Endothelial cell of umbilical vein (primary cell): Measurements from ENCODE around the gene GRID1. TPM values are rescaled to one million over a fixed set of nuclear protein-coding genes. Genes with fewer than 3 reads are reported as not detected.

ENCODE experiments used
- BruUV-seq: library from RNA; stranded (reverse); fragments of 400-500 nt; replicated peaks from 2 replicates; lab custom pipeline; 2021; lab: Mats Ljungman, UMichigan
- CTCF ChIA-PET: fragments of 300-600, 350-600 bp; sonication (Branson Sonifier 250); formaldehyde crosslinking; loops from one replicate; lab custom pipeline; 2021; ENCODE audit warnings: antibody characterized with exemption, inconsistent platforms; lab: Charles Lee
- POLR2A ChIA-PET: fragments of 300-600, 350-600 bp; sonication (Branson Sonifier 250); formaldehyde crosslinking; loops from one replicate; lab custom pipeline; 2021; ENCODE audit warnings: antibody characterized with exemption, inconsistent platforms; lab: Charles Lee
- DNase-seq: peaks from one replicate; pipeline ENCODE4 v3.0.0-alpha.2; 2011; ENCODE audit warnings: low read depth, low spot score
- FAIRE-seq: peaks from 2 replicates; lab custom pipeline; 2011; peaks lifted over from hg19 to GRCh38; lab: Jason Lieb, UNC
- H2AFZ ChIP-seq: 2 replicates; pipeline ENCODE4 v1.6.0; 2012; ENCODE audit warnings: low read depth, low read length, control low read depth, inconsistent platforms
- H3K27ac ChIP-seq: 2 replicates; pipeline ENCODE4 v1.5.1; 2011; ENCODE audit warnings: low read depth, mild to moderate bottlenecking, control low read depth, low read length, moderate library complexity; ENCODE audit not compliant: insufficient read depth
- H3K27me3 ChIP-seq, 2 experiments: 2 replicates each; pipeline versions ENCODE4 v1.6.0 to v1.6.1; 2011; ENCODE audit warnings: low read length in 2 of 2, mixed read lengths in 1 of 2; ENCODE audit not compliant: control insufficient read depth in 2 of 2, insufficient read depth in 2 of 2
- H3K36me3 ChIP-seq, 2 experiments: 2 replicates in 1 of 2; 3 replicates in 1 of 2; pipeline ENCODE4 v1.5.1; 2011; ENCODE audit warnings: low read length in 2 of 2, mild to moderate bottlenecking in 1 of 2, moderate library complexity in 1 of 2; ENCODE audit not compliant: control insufficient read depth in 2 of 2, insufficient read depth in 2 of 2; ENCODE audit errors: extremely low read depth in 1 of 2
- H3K4me1 ChIP-seq: 3 replicates; pipeline ENCODE4 v1.5.1; 2011; ENCODE audit warnings: mild to moderate bottlenecking, low read length; ENCODE audit not compliant: control insufficient read depth, insufficient read depth; ENCODE audit errors: extremely low read depth
- H3K4me2 ChIP-seq: 2 replicates; pipeline ENCODE4 v1.6.1; 2011; ENCODE audit warnings: low read length, control low read depth, mixed read lengths; ENCODE audit not compliant: insufficient read depth
- H3K4me3 ChIP-seq, 3 experiments: fragments of 200-600 bp in 1 of 3; sonication (generic), shearing (Covaris generic) in 1 of 3; replicated peaks in 1 of 3; 2 replicates each; pipeline ENCODE4 v1.5.1; 2011 to 2016; ENCODE audit warnings: control low read depth in 3 of 3, low read length in 3 of 3, mild to moderate bottlenecking in 2 of 3, inconsistent platforms in 1 of 3, low read depth in 1 of 3, moderate library complexity in 1 of 3; ENCODE audit not compliant: insufficient read depth in 1 of 3
- H3K79me2 ChIP-seq: 2 replicates; pipeline ENCODE4 v1.6.0; 2012; ENCODE audit warnings: low read length, inconsistent platforms; ENCODE audit not compliant: control insufficient read depth, insufficient read depth
- H3K9ac ChIP-seq: replicated peaks from 2 replicates; pipeline ENCODE3; 2011; ENCODE audit warnings: low read length, control low read depth; ENCODE audit not compliant: insufficient read depth; ENCODE audit errors: extremely low read depth
- H3K9me1 ChIP-seq: replicated peaks from 3 replicates; pipeline ENCODE4 v1.6.0; 2011; ENCODE audit warnings: mild to moderate bottlenecking, low read length; ENCODE audit not compliant: control insufficient read depth, insufficient read depth; ENCODE audit errors: extremely low read depth
- H3K9me3 ChIP-seq: replicated peaks from 2 replicates; pipeline ENCODE4 v1.5.1; 2012; ENCODE audit warnings: low read length, inconsistent platforms; ENCODE audit not compliant: control insufficient read depth, insufficient read depth
- H4K20me1 ChIP-seq: replicated peaks from 2 replicates; pipeline ENCODE3; 2011; ENCODE audit warnings: mild to moderate bottlenecking, low read length; ENCODE audit not compliant: control insufficient read depth, insufficient read depth; ENCODE audit errors: extremely low read depth
- EZH2 ChIP-seq: IDR thresholded peaks from 2 replicates; pipeline ENCODE4 v1.6.1; 2012; ENCODE audit warnings: borderline replicate concordance, low read depth, mild to moderate bottlenecking, moderate library complexity, low read length, inconsistent platforms; ENCODE audit not compliant: severe bottlenecking
- FOS ChIP-seq: IDR thresholded peaks from 2 replicates; pipeline ENCODE4 v1.6.1; 2011; ENCODE audit warnings: mild to moderate bottlenecking, low read length, moderate library complexity, borderline replicate concordance; ENCODE audit not compliant: insufficient read depth
- GATA2 ChIP-seq: IDR thresholded peaks from 2 replicates; pipeline ENCODE4 v1.7.0; 2011; ENCODE audit warnings: low read depth, mild to moderate bottlenecking, moderate library complexity, mixed read lengths, low read length; ENCODE audit not compliant: insufficient read length, insufficient read depth
- JUN ChIP-seq: IDR thresholded peaks from 2 replicates; pipeline ENCODE4 v1.6.1; 2011; ENCODE audit warnings: borderline replicate concordance, low read depth; ENCODE audit not compliant: insufficient read length, insufficient read depth
- MYC ChIP-seq: IDR thresholded peaks from one replicate; pipeline ENCODE4 v1.6.1; 2011; ENCODE audit warnings: mild to moderate bottlenecking, low read depth, low read length
- POLR2A ChIP-seq: IDR thresholded peaks from 2 replicates; pipeline ENCODE4 v1.6.1; 2012; ENCODE audit warnings: low read depth, mild to moderate bottlenecking, control low read depth, low read length
- POLR2AphosphoS5 ChIP-seq: IDR thresholded peaks from 2 replicates; pipeline ENCODE4 v1.6.1; 2012; ENCODE audit warnings: low read depth, mild to moderate bottlenecking, control low read depth, low read length, moderate library complexity; ENCODE audit not compliant: insufficient read depth
- dilution Hi-C: fragments of 300-500 bp; cut with MboI; formaldehyde crosslinking; loops from one replicate; pipeline ENCODE4 v1.15.0; 2019; ENCODE audit warnings: low sequenced_read_pairs; ENCODE audit not compliant: extremely low pct_ligation_motif_present
- intact Hi-C: fragments of 100-400 bp; cut with micrococcal nuclease; formaldehyde crosslinking; loops from one replicate; pipeline ENCODE4 v1.10.0; 2022
- polyA plus RNA-seq, 4 experiments: library from polyadenylated mRNA; depleted of rRNA in 3 of 4; stranded (reverse) in 3 of 4; unstranded in 1 of 4; fragments of >200 nt; gene quantifications; 2 replicates each; pipeline versions ENCODE4 v1.2.1 to v1.2.3, GENCODE V29; 2011 to 2012; ENCODE audit warnings: missing spikeins in 1 of 4
- total RNA-seq: library from RNA; stranded (reverse); gene quantifications from 2 replicates; pipeline ENCODE4 v1.2.3, GENCODE V29; 2021
- TF ChIP-seq, protein P1 (sequence below): IDR thresholded peaks from 2 replicates; pipeline ENCODE4 v1.6.1; 2011; ENCODE audit not compliant: insufficient read depth, insufficient read length
- TF ChIP-seq, protein P2 (sequence below), 2 donors: IDR thresholded peaks; 1 replicate in 1 of 2; 2 replicates in 1 of 2; pipeline ENCODE4 v1.5.1; 2011; ENCODE audit warnings: low read length in 2 of 2, mild to moderate bottlenecking in 2 of 2, moderate library complexity in 2 of 2, control low read depth in 1 of 2, inconsistent platforms in 1 of 2, low read depth in 1 of 2; ENCODE audit not compliant: insufficient read depth in 1 of 2; ENCODE audit errors: extremely low read depth in 1 of 2

Gene GRID1
- total and polyA plus RNA-seq, 2 donors (not counting 3 experiments of a cell fraction or from before 2014, with no cell fraction given), result not detected

DNA sequence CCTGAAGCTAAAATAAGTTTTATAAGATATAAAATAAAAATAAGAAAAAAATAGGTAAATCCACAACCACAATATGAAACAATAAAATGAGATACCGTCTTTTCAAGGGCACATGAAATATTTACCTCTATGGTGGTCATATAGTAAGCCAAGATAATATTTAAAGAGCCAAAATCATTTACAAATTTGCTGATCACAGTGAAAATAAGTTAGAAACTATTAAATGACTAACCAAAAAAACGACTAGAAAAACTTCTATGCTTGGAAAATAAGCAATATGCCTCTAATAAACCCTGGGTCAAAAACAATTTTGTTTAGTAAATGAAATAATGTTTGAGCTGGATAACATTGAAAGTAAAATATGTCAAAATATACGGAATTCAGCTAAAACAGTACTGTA, 535.2 kb downstream of the GRID1 start:
- no peaks in the 10 kb centered on the region for H3K79me2 ChIP-seq
- H3K27ac ChIP-seq, result no peak overlapping the region
- H4K20me1 ChIP-seq, result no peaks in the 10 kb centered on the region
- H3K9me1 ChIP-seq, result no peaks in the 10 kb centered on the region
- no peaks in the 10 kb centered on the region for H3K4me1 ChIP-seq
- intact Hi-C loops, result no loop called here
- ChIA-PET CTCF (no interaction called here), POLR2A (no interaction called here)
- FAIRE-seq (no peak), DNase-seq (no peak)
- no peaks in the 10 kb centered on the region for H3K36me3 ChIP-seq
- no TSS peak for BruUV-seq
- TF ChIP-seq FOS, result no peak
- TF ChIP-seq GATA2, result no peak
- TF ChIP-seq JUN, result no peak
- TF ChIP-seq, protein P1, sequence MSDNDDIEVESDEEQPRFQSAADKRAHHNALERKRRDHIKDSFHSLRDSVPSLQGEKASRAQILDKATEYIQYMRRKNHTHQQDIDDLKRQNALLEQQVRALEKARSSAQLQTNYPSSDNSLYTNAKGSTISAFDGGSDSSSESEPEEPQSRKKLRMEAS, result no peak
- no peak for TF ChIP-seq POLR2A
- no peak for TF ChIP-seq POLR2AphosphoS5
- TF ChIP-seq, protein P2, sequence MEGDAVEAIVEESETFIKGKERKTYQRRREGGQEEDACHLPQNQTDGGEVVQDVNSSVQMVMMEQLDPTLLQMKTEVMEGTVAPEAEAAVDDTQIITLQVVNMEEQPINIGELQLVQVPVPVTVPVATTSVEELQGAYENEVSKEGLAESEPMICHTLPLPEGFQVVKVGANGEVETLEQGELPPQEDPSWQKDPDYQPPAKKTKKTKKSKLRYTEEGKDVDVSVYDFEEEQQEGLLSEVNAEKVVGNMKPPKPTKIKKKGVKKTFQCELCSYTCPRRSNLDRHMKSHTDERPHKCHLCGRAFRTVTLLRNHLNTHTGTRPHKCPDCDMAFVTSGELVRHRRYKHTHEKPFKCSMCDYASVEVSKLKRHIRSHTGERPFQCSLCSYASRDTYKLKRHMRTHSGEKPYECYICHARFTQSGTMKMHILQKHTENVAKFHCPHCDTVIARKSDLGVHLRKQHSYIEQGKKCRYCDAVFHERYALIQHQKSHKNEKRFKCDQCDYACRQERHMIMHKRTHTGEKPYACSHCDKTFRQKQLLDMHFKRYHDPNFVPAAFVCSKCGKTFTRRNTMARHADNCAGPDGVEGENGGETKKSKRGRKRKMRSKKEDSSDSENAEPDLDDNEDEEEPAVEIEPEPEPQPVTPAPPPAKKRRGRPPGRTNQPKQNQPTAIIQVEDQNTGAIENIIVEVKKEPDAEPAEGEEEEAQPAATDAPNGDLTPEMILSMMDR (IDR thresholded peaks at IDR 0.05; ENCODE audit: extremely low read depth in 1 of 2, insufficient read depth in 1 of 2, low read depth in 1 of 2, low read length in 2 of 2), result no peak
- no peak for TF ChIP-seq EZH2
- no peak for TF ChIP-seq MYC
- H3K9me3 ChIP-seq, result peaks cover 2% of the 10 kb centered on the region
- H3K4me2 ChIP-seq, result no peak overlapping the region
- H3K27me3 ChIP-seq, result no peaks in the 10 kb centered on the region
- H3K9ac ChIP-seq, result no peak overlapping the region
- no peak overlapping the region for H2AFZ ChIP-seq
- dilution Hi-C loops, result no loop called here
- no peak overlapping the region for H3K4me3 ChIP-seq
